Measurements from ENCODE around the gene KLRF2.

GRCh38 chr12:9908350-9908749 lies 27.1 kb downstream of the KLRF2 start:
- TF ChIP-seq CTCF (conservative IDR thresholded peaks at IDR 0.05; ENCODE audit: low read depth, low read length), result no peak
- no peak for TF ChIP-seq EZH2phosphoT487 (IDR thresholded peaks at IDR 0.05; ENCODE audit: borderline replicate concordance, low read length)
- no peak for TF ChIP-seq EZH2 (IDR thresholded peaks at IDR 0.05; ENCODE audit: low read length, unreplicated experiment)
